Activated T-helper 2 cell treated with anti-CD3 and anti-CD28 coated beads, Interferon-gamma antibody, Interleukin-2, Interleukin-4, amounts not matched to agents 10 μg/mL and 5 μg/mL and 100 μg/mL, durations not matched to agents 14 hours and 24 hours and 36 hours (primary cell): ENCODE measurements around the gene SPEM3. TPM values are rescaled to one million over a fixed set of nuclear protein-coding genes. Genes with fewer than 3 reads are reported as not detected.

Experiments used
- DNase-seq: peaks from one replicate; pipeline ENCODE4 v3.0.0; 2021; ENCODE audit warnings: low spot score
- H3K27ac Mint-ChIP-seq: one replicate; pipeline ENCODE4 v1.8.0; 2021; ENCODE audit warnings: mixed read lengths
- H3K27me3 Mint-ChIP-seq: one replicate; pipeline ENCODE4 v1.8.0; 2021; ENCODE audit warnings: low read depth, mixed read lengths
- H3K36me3 Mint-ChIP-seq: one replicate; pipeline ENCODE4 v1.8.0; 2021; ENCODE audit warnings: low read depth, mixed read lengths
- H3K4me1 Mint-ChIP-seq: one replicate; pipeline ENCODE4 v1.8.0; 2021; ENCODE audit warnings: low read depth, mixed read lengths
- H3K4me3 Mint-ChIP-seq: one replicate; pipeline ENCODE4 v1.8.0; 2021; ENCODE audit warnings: low read depth, mild to moderate bottlenecking, moderate library complexity, mixed read lengths
- H3K9me3 Mint-ChIP-seq: one replicate; pipeline ENCODE4 v1.8.0; 2021; ENCODE audit warnings: mixed read lengths
- intact Hi-C: fragments of 100-400 bp; cut with micrococcal nuclease; formaldehyde crosslinking; loops from one replicate; pipeline ENCODE4 v1.15.1; 2023
- total RNA-seq: library from RNA; stranded (reverse); gene quantifications from 2 replicates; pipeline ENCODE4 v1.2.3, GENCODE V29; 2022

SPEM3 gene
- total RNA-seq, 1 donor from 2014 or later = not detected

- intact Hi-C loops = no loop called here
- Mint-ChIP-seq H3K4me1 (peaks cover 11% of the 10 kb centered on the region), H3K4me3 (peak overlapping the region; percentile 71), H3K27ac (no peak overlapping the region), H3K36me3 (peaks cover 4% of the 10 kb centered on the region), H3K9me3 (no peaks in the 10 kb centered on the region), H3K27me3 (peaks cover 18% of the 10 kb centered on the region)
- DNase-seq = no peak
These were observed 22.3 kb upstream of the SPEM3 start for GRCh38 chr17:7406235-7406825.

- Mint-ChIP-seq H3K4me1 (peaks cover 9% of the 10 kb centered on the region), H3K27me3 (peaks cover 18% of the 10 kb centered on the region)
These were observed 21.6 kb upstream of the SPEM3 start for GRCh38 chr17:7407082-7407481.

GRCh38 chr17:7407485-7408251, 21.0 kb upstream of the SPEM3 start, which contains the start of gene NLGN2:
Gene NLGN2, plus strand, starts transcription at chr17:7407845. Its CDS starts 411 bp downstream, at chr17:7408256.
- H3K4me3 Mint-ChIP-seq = no peak within 1 kb of the TSS
- H3K36me3 Mint-ChIP-seq = no peaks in the 10 kb centered on the region
- DNase-seq = no peak
- no peak within 1 kb of the TSS for H3K27ac Mint-ChIP-seq
- H3K4me1 Mint-ChIP-seq = peaks cover 9% of the 10 kb centered on the region
- intact Hi-C loops = no loop called here
- H3K9me3 Mint-ChIP-seq = no peaks in the 10 kb centered on the region
- peaks cover 18% of the 10 kb centered on the region for H3K27me3 Mint-ChIP-seq

More at GRCh38 chr17:7407082-7407481, 21.6 kb upstream of the SPEM3 start:
- no peak overlapping the region for H3K4me3 Mint-ChIP-seq
- H3K27ac Mint-ChIP-seq = no peak overlapping the region
- intact Hi-C loops = no loop called here
- H3K9me3 Mint-ChIP-seq = no peaks in the 10 kb centered on the region
- no peaks in the 10 kb centered on the region for H3K36me3 Mint-ChIP-seq
- DNase-seq = no peak

GRCh38 chr17:7408252-7408727, 20.4 kb upstream of the SPEM3 start:
- Mint-ChIP-seq H3K27ac (no peak overlapping the region), H3K4me3 (no peak overlapping the region), H3K36me3 (no peaks in the 10 kb centered on the region), H3K27me3 (peaks cover 18% of the 10 kb centered on the region), H3K9me3 (no peaks in the 10 kb centered on the region), H3K4me1 (peaks cover 4% of the 10 kb centered on the region)
- intact Hi-C loops = no loop called here
- DNase-seq = no peak

- intact Hi-C loops = no loop called here
- no peaks in the 10 kb centered on the region for H3K36me3 Mint-ChIP-seq
- H3K27me3 Mint-ChIP-seq = peaks cover 18% of the 10 kb centered on the region
- no peak overlapping the region for H3K27ac Mint-ChIP-seq
- no peak for DNase-seq
- no peaks in the 10 kb centered on the region for H3K9me3 Mint-ChIP-seq
- H3K4me3 Mint-ChIP-seq = no peak overlapping the region
- H3K4me1 Mint-ChIP-seq = peaks cover 4% of the 10 kb centered on the region
These were observed 19.8 kb upstream of the SPEM3 start for GRCh38 chr17:7408863-7409262.

- H3K4me1 Mint-ChIP-seq = peaks cover 4% of the 10 kb centered on the region
- no peaks in the 10 kb centered on the region for H3K9me3 Mint-ChIP-seq
- intact Hi-C loops = no loop called here
- H3K27me3 Mint-ChIP-seq = peaks cover 18% of the 10 kb centered on the region
- no peak for DNase-seq
- no peak overlapping the region for H3K4me3 Mint-ChIP-seq
- no peaks in the 10 kb centered on the region for H3K36me3 Mint-ChIP-seq
- H3K27ac Mint-ChIP-seq = no peak overlapping the region
These were observed 18.9 kb upstream of the SPEM3 start for GRCh38 chr17:7409716-7410115.

GRCh38 chr17:7410634-7411426, 17.8 kb upstream of the SPEM3 start:
- Mint-ChIP-seq H3K4me1 (peaks cover 2% of the 10 kb centered on the region), H3K4me3 (no peak overlapping the region), H3K27ac (no peak overlapping the region), H3K27me3 (peaks cover 15% of the 10 kb centered on the region), H3K36me3 (no peaks in the 10 kb centered on the region), H3K9me3 (no peaks in the 10 kb centered on the region)
- intact Hi-C loops = no loop called here
- DNase-seq = no peak

GRCh38 chr17:7411427-7411750, 17.3 kb upstream of the SPEM3 start:
- Mint-ChIP-seq H3K9me3 (no peaks in the 10 kb centered on the region), H3K27ac (no peak overlapping the region), H3K27me3 (peaks cover 10% of the 10 kb centered on the region), H3K36me3 (no peaks in the 10 kb centered on the region), H3K4me3 (no peak overlapping the region), H3K4me1 (no peaks in the 10 kb centered on the region)
- no peak for DNase-seq
- intact Hi-C loops = no loop called here

GRCh38 chr17:7413346-7413985, 15.2 kb upstream of the SPEM3 start:
- H3K27me3 Mint-ChIP-seq = peaks cover 8% of the 10 kb centered on the region
- no peaks in the 10 kb centered on the region for H3K4me1 Mint-ChIP-seq
- H3K36me3 Mint-ChIP-seq = no peaks in the 10 kb centered on the region
- no peaks in the 10 kb centered on the region for H3K9me3 Mint-ChIP-seq
- no peak for DNase-seq
- peak overlapping the region; percentile 25 for H3K27ac Mint-ChIP-seq
- no peak overlapping the region for H3K4me3 Mint-ChIP-seq
- intact Hi-C loops = no loop called here

GRCh38 chr17:7414837-7415236, 13.8 kb upstream of the SPEM3 start:
- intact Hi-C loops = no loop called here
- no peaks in the 10 kb centered on the region for H3K27me3 Mint-ChIP-seq
- no peak overlapping the region for H3K27ac Mint-ChIP-seq

GRCh38 chr17:7415784-7416183, 12.9 kb upstream of the SPEM3 start:
- intact Hi-C loops = no loop called here
- DNase-seq = no peak
- H3K4me3 Mint-ChIP-seq = no peak overlapping the region
- no peaks in the 10 kb centered on the region for H3K36me3 Mint-ChIP-seq
- no peaks in the 10 kb centered on the region for H3K27me3 Mint-ChIP-seq
- no peak overlapping the region for H3K27ac Mint-ChIP-seq
- no peaks in the 10 kb centered on the region for H3K9me3 Mint-ChIP-seq
- H3K4me1 Mint-ChIP-seq = no peaks in the 10 kb centered on the region

More at GRCh38 chr17:7414837-7415236, 13.8 kb upstream of the SPEM3 start:
- no peak for DNase-seq
- Mint-ChIP-seq H3K9me3 (no peaks in the 10 kb centered on the region), H3K4me1 (no peaks in the 10 kb centered on the region), H3K4me3 (no peak overlapping the region), H3K36me3 (no peaks in the 10 kb centered on the region)

GRCh38 chr17:7416323-7416722, 12.3 kb upstream of the SPEM3 start:
- Mint-ChIP-seq H3K27me3 (no peaks in the 10 kb centered on the region), H3K36me3 (no peaks in the 10 kb centered on the region), H3K4me3 (no peak overlapping the region), H3K27ac (no peak overlapping the region), H3K4me1 (no peaks in the 10 kb centered on the region), H3K9me3 (no peaks in the 10 kb centered on the region)
- intact Hi-C loops = no loop called here
- no peak for DNase-seq
